Subcutaneous adipose tissue (tissue), 4 donors: ENCODE measurements around the gene YDJC. TPM values are rescaled to one million over a fixed set of nuclear protein-coding genes. Genes with fewer than 3 reads are reported as not detected.

Experiments used
- CTCF ChIP-seq: fragments of 450-650 bp; IDR thresholded peaks from one replicate; pipeline ENCODE4 v1.5.1; 2016; ENCODE audit warnings: low read depth, mild to moderate bottlenecking, control low read depth, antibody characterized with exemption, moderate library complexity
- small RNA-seq: library from RNA; depleted of rRNA; stranded (forward); fragments of <200 nt; gene quantifications from one replicate; pipeline ENCODE3, GENCODE V24; 2016
- total RNA-seq, 4 donors: library from RNA; depleted of rRNA; stranded (reverse); fragments of >200 nt; gene quantifications; one replicate each; pipeline ENCODE4 v1.1.0, GENCODE V29; 2016

The YDJC gene
- total RNA-seq, 4 donors from 2014 or later, result 4.7 to 15.3 (median 12.9) TPM

GRCh38 chr22:21590809-21591641, 38.8 kb downstream of the YDJC start:
- TF ChIP-seq CTCF, result no peak

- TF ChIP-seq CTCF, result no peak
These were observed 40.4 kb downstream of the YDJC start for GRCh38 chr22:21589396-21589795.

- no peak for TF ChIP-seq CTCF
These were observed 41.8 kb downstream of the YDJC start for GRCh38 chr22:21587803-21588611.

GRCh38 chr22:21585389-21585788, 44.4 kb downstream of the YDJC start:
- TF ChIP-seq CTCF, result no peak

GRCh38 chr22:21582801-21583740, 46.8 kb downstream of the YDJC start:
- no peak for TF ChIP-seq CTCF

GRCh38 chr22:21579474-21579851, 50.4 kb downstream of the YDJC start:
- TF ChIP-seq CTCF, result no peak

Small RNA genes lying within 50 kb of the gene (small RNA-seq; reads per million reads assigned to genes)
- 0.49 reads per million for gene MIR301B

Other genes starting within 250 kb of the YDJC start
- under 1 TPM in 1 of 4 donors, not detected in 3; under 0.01 TPM for gene RIMBP3B, start 246.3 kb downstream of the YDJC start, total RNA-seq
- 1 to 10 TPM; 2.6 to 7.5 (median 2.9) TPM for gene HIC2, start 212.7 kb downstream of the YDJC start, total RNA-seq
- gene TMEM191C, start 162.6 kb downstream of the YDJC start, total RNA-seq, result 1 to 10 TPM in 2 of 4 donors, under 1 TPM in 1, not detected in 1; 0.51 to 3.1 (median 1.3) TPM
- under 1 TPM in 3 of 4 donors, not detected in 1; under 0.01 to 0.22 (median 0.19) TPM for gene RIMBP3C, start 78.6 kb downstream of the YDJC start, total RNA-seq
- 10 to 100 TPM; 28.4 to 58.7 (median 31.9) TPM for gene UBE2L3, start 62.3 kb downstream of the YDJC start, total RNA-seq
- 1 to 10 TPM in 1 of 4 donors, under 1 TPM in 1, not detected in 2; 0.22 to 1.1 TPM for gene CCDC116, start 2.7 kb upstream of the YDJC start, total RNA-seq
- 10 to 100 TPM; 11.7 to 25.8 (median 18.5) TPM for gene SDF2L1, start 12.3 kb upstream of the YDJC start, total RNA-seq
- 10 to 100 TPM; 17.4 to 28.8 (median 21.2) TPM for gene PPIL2, start 36.0 kb upstream of the YDJC start, total RNA-seq
- gene YPEL1, start 105.8 kb upstream of the YDJC start, total RNA-seq, result 10 to 100 TPM in 1 of 4 donors, 1 to 10 TPM in 3; 3.1 to 16.5 (median 8.6) TPM
- 10 to 100 TPM; 29.4 to 47.3 (median 33.1) TPM for gene MAPK1, start 237.6 kb upstream of the YDJC start, total RNA-seq